Duodenal mucosa (tissue), 2 donors: ENCODE data around the gene ANO2.

Experiments used
- H3K27ac ChIP-seq: one replicate; pipeline ENCODE4 v1.7.0; 2013; ENCODE audit warnings: low read depth, low read length
- H3K27me3 ChIP-seq, 2 donors: one replicate each; pipeline ENCODE4 v1.7.0; 2013; ENCODE audit warnings: low read length in 2 of 2, control low read depth in 1 of 2; ENCODE audit not compliant: insufficient read depth in 2 of 2, control insufficient read depth in 1 of 2
- H3K36me3 ChIP-seq, 2 donors: one replicate each; pipeline ENCODE4 v1.7.0; 2013; ENCODE audit warnings: low read length in 2 of 2, control low read depth in 1 of 2; ENCODE audit not compliant: insufficient read depth in 2 of 2, control insufficient read depth in 1 of 2
- H3K4me1 ChIP-seq, 2 donors: one replicate each; pipeline ENCODE4 v1.7.0; 2013; ENCODE audit warnings: low read length in 2 of 2, control low read depth in 1 of 2; ENCODE audit not compliant: insufficient read depth in 2 of 2, control insufficient read depth in 1 of 2
- H3K4me3 ChIP-seq, 2 donors: one replicate each; pipeline ENCODE4 v1.7.0; 2013; ENCODE audit warnings: low read length in 2 of 2, low read depth in 1 of 2
- H3K9ac ChIP-seq, 2 donors: one replicate each; pipeline ENCODE4 v1.7.0; 2013; ENCODE audit warnings: low read length in 2 of 2, low read depth in 1 of 2
- H3K9me3 ChIP-seq, 2 donors: one replicate each; pipeline ENCODE4 v1.7.0; 2013; ENCODE audit warnings: low read length in 2 of 2, control low read depth in 1 of 2; ENCODE audit not compliant: control insufficient read depth in 1 of 2

Gene ANO2

DNA sequence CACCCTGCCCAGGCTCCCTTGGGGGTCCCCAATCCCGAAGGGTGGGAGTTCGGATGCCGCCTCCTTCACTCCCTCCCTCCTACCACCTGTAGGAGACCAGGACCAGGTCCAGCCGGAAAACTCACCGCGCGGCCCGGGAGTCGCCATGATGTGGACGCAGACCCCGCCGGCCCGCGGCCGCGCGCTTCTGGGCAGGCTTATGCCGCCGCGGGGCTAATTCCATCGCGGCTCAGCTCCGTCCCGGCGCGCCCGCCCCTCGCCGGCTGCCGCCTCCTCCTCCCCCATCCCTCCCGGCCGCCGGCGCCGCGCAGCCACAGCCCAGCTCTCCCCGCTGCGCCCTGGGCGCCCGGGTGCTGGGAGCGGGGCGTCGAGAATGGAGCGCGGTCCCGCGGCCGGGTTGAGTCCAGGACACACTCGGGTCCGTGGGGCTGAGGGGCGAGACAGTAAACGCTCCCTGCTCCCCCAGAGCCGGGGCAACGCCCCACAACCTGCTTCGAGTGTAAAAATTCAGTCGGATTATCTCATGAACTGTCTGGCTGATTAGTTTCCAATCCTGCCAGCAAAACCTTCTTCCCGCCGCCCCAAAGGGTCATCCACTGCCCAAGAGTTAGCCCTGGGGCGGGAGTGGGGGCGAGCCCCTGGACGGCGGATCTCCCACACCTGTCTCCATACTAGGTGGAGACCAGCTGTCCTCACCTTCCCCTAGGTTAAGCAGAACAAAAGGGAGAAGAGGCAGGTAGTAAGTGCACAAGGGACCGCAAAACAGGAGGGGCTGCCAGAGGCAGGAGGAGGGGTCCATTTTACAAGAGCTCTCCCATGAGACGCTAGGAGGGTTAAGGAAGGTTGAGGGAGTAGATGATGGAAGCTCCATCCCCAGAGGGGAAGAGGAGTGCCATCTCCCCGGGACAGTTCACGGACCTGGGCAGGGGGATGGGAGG lies at the start of gene ANO2:
Gene ANO2 (minus strand): TSS at position 189 of the 938 bp plus-strand sequence. CDS start 42 bp downstream, at position 147.
- Histone ChIP-seq H3K27ac (no peak within 1 kb of the TSS), H3K9me3 (no peaks in the 10 kb centered on the region), H3K4me1 (peaks cover 0 to 4% of the 10 kb centered on the region in 2 donors), H3K36me3 (no peaks in the 10 kb centered on the region), H3K9ac (no peak within 1 kb of the TSS), H3K27me3 (peaks cover 34 to 58% of the 10 kb centered on the region in 2 donors), H3K4me3 (peak within 1 kb of the TSS in 1 of 2 donors; percentile 18)

DNA sequence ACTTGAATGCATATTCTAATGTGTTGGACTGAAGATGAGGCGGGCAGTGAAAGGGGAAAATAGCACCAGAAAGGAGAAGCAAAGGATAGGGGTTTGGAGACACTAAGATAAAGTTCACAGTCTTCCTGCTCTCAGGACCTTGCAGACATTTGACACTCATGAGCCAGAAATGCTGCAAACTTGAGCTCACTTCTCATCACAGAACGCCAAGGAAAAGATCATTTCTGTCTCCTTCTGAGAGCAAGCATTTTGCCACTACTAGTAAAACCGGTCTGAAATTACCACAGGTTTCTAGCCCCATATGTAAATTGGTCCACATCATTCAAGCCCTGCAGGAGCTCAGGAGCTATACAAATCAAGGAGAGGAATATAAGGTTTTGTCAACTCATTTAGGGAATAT lies 44.6 kb upstream of the ANO2 start:
- Histone ChIP-seq H3K27ac (no peak overlapping the region), H3K36me3 (no peaks in the 10 kb centered on the region), H3K4me3 (no peak overlapping the region), H3K27me3 (no peaks in the 10 kb centered on the region), H3K9me3 (no peaks in the 10 kb centered on the region), H3K4me1 (no peaks in the 10 kb centered on the region), H3K9ac (no peak overlapping the region)

GRCh38 chr12:5988659-5989116 lies 43.6 kb upstream of the ANO2 start:
- H3K9ac ChIP-seq = no peak overlapping the region
- H3K4me3 ChIP-seq = no peak overlapping the region
- H3K36me3 ChIP-seq = no peaks in the 10 kb centered on the region
- H3K27me3 ChIP-seq = no peaks in the 10 kb centered on the region
- H3K27ac ChIP-seq = no peak overlapping the region
- no peaks in the 10 kb centered on the region for H3K4me1 ChIP-seq
- no peaks in the 10 kb centered on the region for H3K9me3 ChIP-seq

DNA sequence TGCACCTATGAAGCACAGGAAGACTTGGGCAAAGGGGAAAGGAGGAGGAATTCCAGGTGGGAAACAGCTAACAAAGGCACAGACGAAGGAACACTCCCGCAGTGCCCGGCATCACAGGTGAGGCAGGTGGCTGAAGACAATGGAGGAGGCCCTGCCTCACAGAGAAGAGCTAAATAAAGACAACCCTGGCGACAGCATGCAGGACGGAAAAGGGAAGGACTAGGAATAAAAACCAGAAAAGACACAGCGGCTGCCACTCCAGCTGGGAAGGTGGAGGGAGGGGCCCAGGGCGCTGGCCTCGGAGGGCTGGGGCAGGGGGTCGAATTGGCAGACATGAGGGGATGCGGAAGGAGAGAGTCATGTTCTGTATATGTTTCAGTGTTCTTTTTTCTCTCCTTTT lies 43.0 kb upstream of the ANO2 start:
- H3K9me3 ChIP-seq = no peaks in the 10 kb centered on the region
- H3K27ac ChIP-seq = no peak overlapping the region
- no peaks in the 10 kb centered on the region for H3K4me1 ChIP-seq
- no peak overlapping the region for H3K4me3 ChIP-seq
- no peaks in the 10 kb centered on the region for H3K36me3 ChIP-seq
- peaks cover 0 to under 1% of the 10 kb centered on the region in 2 donors for H3K27me3 ChIP-seq
- no peak overlapping the region for H3K9ac ChIP-seq

DNA sequence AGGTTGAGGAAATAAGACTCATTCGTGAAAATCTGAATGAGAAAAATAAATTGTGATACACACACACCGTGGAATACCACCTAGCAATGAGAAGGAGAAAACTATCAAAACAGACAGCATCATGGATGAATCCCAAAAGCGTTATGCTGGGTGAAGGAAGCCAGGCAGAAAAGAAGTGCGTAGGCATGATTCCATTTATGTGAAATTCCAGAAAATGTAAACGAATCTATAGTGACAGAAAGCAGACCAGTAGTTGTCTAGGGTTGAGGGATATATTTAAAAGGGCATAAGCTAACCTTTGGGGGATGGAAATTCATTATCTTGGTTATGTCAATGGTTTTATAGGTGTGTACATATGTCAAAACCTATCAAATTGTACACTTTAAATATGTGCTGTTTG lies 42.5 kb upstream of the ANO2 start:
- H3K27ac ChIP-seq = no peak overlapping the region
- H3K9me3 ChIP-seq = no peaks in the 10 kb centered on the region
- no peaks in the 10 kb centered on the region for H3K4me1 ChIP-seq
- no peak overlapping the region for H3K9ac ChIP-seq
- no peak overlapping the region for H3K4me3 ChIP-seq
- H3K36me3 ChIP-seq = no peaks in the 10 kb centered on the region
- H3K27me3 ChIP-seq = peaks cover 0 to 2% of the 10 kb centered on the region in 2 donors

GRCh38 chr12:5985471-5985870 lies 40.4 kb upstream of the ANO2 start:
- Histone ChIP-seq H3K4me1 (no peaks in the 10 kb centered on the region), H3K36me3 (no peaks in the 10 kb centered on the region), H3K27me3 (peaks cover 0 to 7% of the 10 kb centered on the region in 2 donors), H3K27ac (no peak overlapping the region), H3K9ac (no peak overlapping the region), H3K9me3 (no peaks in the 10 kb centered on the region), H3K4me3 (no peak overlapping the region)

DNA sequence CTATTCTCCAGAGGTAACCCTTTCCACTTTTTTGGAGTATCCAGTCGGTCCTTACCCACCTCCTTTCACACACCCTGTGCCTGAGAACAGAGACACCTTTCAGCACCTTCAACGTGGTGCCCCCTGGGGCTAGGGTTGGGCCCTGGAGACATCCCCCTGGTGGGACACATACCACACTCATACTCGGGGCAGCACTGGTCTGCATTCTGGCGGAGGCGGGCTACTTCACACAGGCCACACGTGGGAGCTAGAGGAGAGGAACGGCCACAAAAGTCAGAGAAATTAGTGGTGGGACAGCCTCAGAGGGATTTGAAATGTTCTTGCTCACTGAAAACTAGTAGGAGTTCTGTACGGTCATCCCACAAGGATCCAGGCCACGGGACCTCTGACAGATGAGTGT lies 39.8 kb upstream of the ANO2 start:
- no peaks in the 10 kb centered on the region for H3K4me1 ChIP-seq
- H3K4me3 ChIP-seq = no peak overlapping the region
- no peak overlapping the region for H3K9ac ChIP-seq
- H3K9me3 ChIP-seq = no peaks in the 10 kb centered on the region
- no peak overlapping the region for H3K27ac ChIP-seq
- H3K27me3 ChIP-seq = peaks cover 0 to 7% of the 10 kb centered on the region in 2 donors
- H3K36me3 ChIP-seq = no peaks in the 10 kb centered on the region

- Histone ChIP-seq H3K4me3 (no peak overlapping the region), H3K4me1 (no peaks in the 10 kb centered on the region), H3K9me3 (no peaks in the 10 kb centered on the region), H3K27ac (no peak overlapping the region), H3K27me3 (peaks cover 0 to 7% of the 10 kb centered on the region in 2 donors), H3K9ac (no peak overlapping the region), H3K36me3 (no peaks in the 10 kb centered on the region)
These were observed 37.0 kb upstream of the ANO2 start for GRCh38 chr12:5982106-5982505.

DNA sequence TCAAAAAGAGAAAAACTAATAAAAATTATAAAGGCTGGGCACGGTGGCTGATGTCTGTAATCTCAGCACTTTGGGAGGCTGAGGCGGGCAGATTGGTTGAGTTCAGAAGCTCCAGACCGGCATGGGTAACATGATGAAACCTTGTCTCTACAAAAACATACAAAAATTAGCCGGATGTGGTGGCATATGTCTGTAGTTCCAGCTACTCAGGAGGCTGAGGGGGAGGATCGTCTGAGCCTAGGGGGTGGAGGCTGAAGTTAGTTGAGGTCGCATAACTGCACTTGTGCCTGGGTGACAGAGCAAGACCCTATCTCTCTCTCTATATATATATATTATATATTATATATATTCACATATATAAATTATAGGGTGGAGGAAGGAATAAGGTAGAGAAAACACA lies 32.5 kb upstream of the ANO2 start:
- Histone ChIP-seq H3K9ac (no peak overlapping the region), H3K27me3 (peaks cover 0 to 8% of the 10 kb centered on the region in 2 donors), H3K9me3 (no peaks in the 10 kb centered on the region), H3K4me3 (no peak overlapping the region), H3K36me3 (no peaks in the 10 kb centered on the region), H3K4me1 (no peaks in the 10 kb centered on the region), H3K27ac (no peak overlapping the region)

GRCh38 chr12:5976711-5977110 lies 31.7 kb upstream of the ANO2 start:
- Histone ChIP-seq H3K4me3 (no peak overlapping the region), H3K4me1 (no peaks in the 10 kb centered on the region), H3K27ac (no peak overlapping the region), H3K27me3 (peaks cover 0 to 6% of the 10 kb centered on the region in 2 donors), H3K9me3 (no peaks in the 10 kb centered on the region), H3K36me3 (no peaks in the 10 kb centered on the region), H3K9ac (no peak overlapping the region)
